A673 (cell line): ENCODE results near the gene PLCB4.

Experiments used
- EZH2 ChIP-seq: fragments of 200-600 bp; sonication (generic); IDR thresholded peaks from 2 replicates; pipeline ENCODE4 v1.6.1; 2017; ENCODE audit warnings: borderline replicate concordance, low read depth, mild to moderate bottlenecking, mixed read lengths, antibody characterized with exemption, low read length; ENCODE audit not compliant: poor library complexity, severe bottlenecking
- TF ChIP-seq, protein P1 (sequence below): fragments of 300-800, 200-600 bp; sonication (generic); conservative IDR thresholded peaks from 2 replicates; pipeline ENCODE4 v1.5.1; 2017; ENCODE audit warnings: low read depth, mild to moderate bottlenecking, antibody characterized with exemption, low read length, moderate library complexity, mixed read lengths

DNA sequence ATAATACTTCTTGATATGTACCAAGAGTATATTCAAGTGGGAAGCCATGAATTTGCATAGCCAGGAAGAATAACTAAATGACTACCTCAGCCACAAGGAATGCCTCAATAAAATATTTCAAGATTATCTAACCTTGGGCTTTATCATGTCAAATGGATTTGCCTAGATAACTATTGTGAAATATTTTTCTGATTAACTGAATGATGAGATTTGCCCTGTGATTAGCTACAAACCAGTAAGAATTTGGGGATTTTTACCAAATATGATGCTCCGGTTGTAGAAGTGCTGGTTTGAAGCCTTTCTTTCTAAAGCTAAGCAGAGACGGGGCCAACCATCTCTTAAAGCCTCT, 319.9 kb downstream of the PLCB4 start:
- TF ChIP-seq, protein P1, sequence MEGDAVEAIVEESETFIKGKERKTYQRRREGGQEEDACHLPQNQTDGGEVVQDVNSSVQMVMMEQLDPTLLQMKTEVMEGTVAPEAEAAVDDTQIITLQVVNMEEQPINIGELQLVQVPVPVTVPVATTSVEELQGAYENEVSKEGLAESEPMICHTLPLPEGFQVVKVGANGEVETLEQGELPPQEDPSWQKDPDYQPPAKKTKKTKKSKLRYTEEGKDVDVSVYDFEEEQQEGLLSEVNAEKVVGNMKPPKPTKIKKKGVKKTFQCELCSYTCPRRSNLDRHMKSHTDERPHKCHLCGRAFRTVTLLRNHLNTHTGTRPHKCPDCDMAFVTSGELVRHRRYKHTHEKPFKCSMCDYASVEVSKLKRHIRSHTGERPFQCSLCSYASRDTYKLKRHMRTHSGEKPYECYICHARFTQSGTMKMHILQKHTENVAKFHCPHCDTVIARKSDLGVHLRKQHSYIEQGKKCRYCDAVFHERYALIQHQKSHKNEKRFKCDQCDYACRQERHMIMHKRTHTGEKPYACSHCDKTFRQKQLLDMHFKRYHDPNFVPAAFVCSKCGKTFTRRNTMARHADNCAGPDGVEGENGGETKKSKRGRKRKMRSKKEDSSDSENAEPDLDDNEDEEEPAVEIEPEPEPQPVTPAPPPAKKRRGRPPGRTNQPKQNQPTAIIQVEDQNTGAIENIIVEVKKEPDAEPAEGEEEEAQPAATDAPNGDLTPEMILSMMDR, result no peak
- TF ChIP-seq EZH2, result no peak
